Measurements from ENCODE around the gene CRABP2.

Gene CRABP2

GRCh38 chr1:156741481-156741983, 36.1 kb upstream of the CRABP2 start:
- peak; percentile 50 for DNase-seq

GRCh38 chr1:156740741-156741480, 35.5 kb upstream of the CRABP2 start, which contains the start of gene MRPL24:
Gene MRPL24, minus strand, starts transcription at chr1:156741088. Its CDS starts 2,384 bp downstream, at chr1:156738704.
- peak; percentile 96 for DNase-seq

GRCh38 chr1:156740237-156740740, 34.9 kb upstream of the CRABP2 start:
- no peak for DNase-seq

GRCh38 chr1:156738916-156739315, 33.5 kb upstream of the CRABP2 start:
- DNase-seq = no peak

- no peak for DNase-seq
These were observed 33.0 kb upstream of the CRABP2 start for GRCh38 chr1:156738407-156738806.

GRCh38 chr1:156733989-156734584, 28.7 kb upstream of the CRABP2 start:
- DNase-seq = no peak

- DNase-seq = peak; percentile 96
These were observed 23.4 kb upstream of the CRABP2 start, which contains the start of gene ISG20L2 for GRCh38 chr1:156728599-156729462. Gene ISG20L2, minus strand, starts transcription at chr1:156728766. Its CDS starts 1,114 bp downstream, at chr1:156727652.

- DNase-seq = peak; percentile 82
These were observed 22.7 kb upstream of the CRABP2 start, which contains the start of gene METTL25B for GRCh38 chr1:156727926-156728598. Gene METTL25B, plus strand, starts transcription at chr1:156728469. Its CDS starts 636 bp downstream, at chr1:156729105.

- no peak for DNase-seq
These were observed 22.1 kb upstream of the CRABP2 start for GRCh38 chr1:156727492-156727891.

GRCh38 chr1:156726549-156727226, 21.3 kb upstream of the CRABP2 start:
- DNase-seq = peak; percentile 57

GRCh38 chr1:156725683-156726280, 20.4 kb upstream of the CRABP2 start:
- DNase-seq = peak; percentile 81

- no peak for DNase-seq
These were observed 16.2 kb upstream of the CRABP2 start for GRCh38 chr1:156721535-156721934.

- DNase-seq = no peak
These were observed 15.7 kb upstream of the CRABP2 start for GRCh38 chr1:156721131-156721530.

- DNase-seq = no peak
These were observed 12.0 kb upstream of the CRABP2 start for GRCh38 chr1:156717351-156717750.

GRCh38 chr1:156714830-156715229, 9.4 kb upstream of the CRABP2 start:
- DNase-seq = no peak

GRCh38 chr1:156712626-156713025, 7.2 kb upstream of the CRABP2 start:
- no peak for DNase-seq

GRCh38 chr1:156711011-156711817, 5.8 kb upstream of the CRABP2 start:
- DNase-seq = no peak

GRCh38 chr1:156709757-156710489, 4.5 kb upstream of the CRABP2 start:
- DNase-seq = no peak

- no peak for DNase-seq
These were observed 3.6 kb upstream of the CRABP2 start for GRCh38 chr1:156709031-156709430.
